HepG2 (cell line): ENCODE measurements around the gene PLPPR2.

Experiments used
- MAX ChIP-seq: IDR thresholded peaks from 2 replicates; pipeline ENCODE4 v1.6.1; 2012; ENCODE audit warnings: inconsistent platforms
- MYC ChIP-seq: sonication (generic); formaldehyde crosslinking; IDR thresholded peaks from 2 replicates; pipeline ENCODE4 v1.9.0; 2021; ENCODE audit warnings: missing genetic modification reagents, borderline replicate concordance
- TCF7 ChIP-seq: sonication (generic); IDR thresholded peaks from 2 replicates; pipeline ENCODE4 v1.6.1; 2016; ENCODE audit warnings: antibody characterized with exemption, low read depth
- ZBTB7A ChIP-seq: sonication (generic); formaldehyde crosslinking; IDR thresholded peaks from 2 replicates; pipeline ENCODE4 v1.8.0; 2022; ENCODE audit warnings: mild to moderate bottlenecking, missing genetic modification reagents
- ZNF180 ChIP-seq: sonication (generic); formaldehyde crosslinking; IDR thresholded peaks from 2 replicates; pipeline ENCODE4 v1.4.0; 2020; ENCODE audit warnings: low read depth, missing genetic modification reagents, borderline replicate concordance
- ZNF460 ChIP-seq: sonication (generic); formaldehyde crosslinking; IDR thresholded peaks from 2 replicates; pipeline ENCODE4 v1.5.1; 2020; ENCODE audit warnings: missing genetic modification reagents, mild to moderate bottlenecking, borderline replicate concordance
- ZNF512 ChIP-seq: sonication (generic); formaldehyde crosslinking; IDR thresholded peaks from 2 replicates; pipeline ENCODE4 v1.4.0; 2020; ENCODE audit warnings: mild to moderate bottlenecking, missing genetic modification reagents
- ZNF687 ChIP-seq: sonication (generic); formaldehyde crosslinking; IDR thresholded peaks from 2 replicates; pipeline ENCODE4 v1.5.1; 2020; ENCODE audit warnings: mild to moderate bottlenecking, missing genetic modification reagents, moderate library complexity
- ZSCAN25 ChIP-seq: sonication (generic); formaldehyde crosslinking; IDR thresholded peaks from 2 replicates; pipeline ENCODE4 v1.8.0; 2022; ENCODE audit warnings: mild to moderate bottlenecking, missing genetic modification reagents
- TF ChIP-seq, protein P1 (sequence below): sonication (generic); formaldehyde crosslinking; IDR thresholded peaks from 2 replicates; pipeline ENCODE4 v1.5.0; 2020; ENCODE audit warnings: mild to moderate bottlenecking, missing genetic modification reagents, moderate library complexity

- TF ChIP-seq ZSCAN25 (CRISPR knock-in tag) (peak; percentile 72; the same call in 1 of the 2 replicates), TCF7 (no peak), ZNF687 (peak; percentile 90), MYC (peak; percentile 62; the same call in 1 of the 2 replicates), ZNF512 (CRISPR knock-in tag) (0 out of 2 replicates have a peak, but pooled peaks have one; percentile 69), MAX (peak; percentile 89), ZNF460 (CRISPR knock-in tag) (no peak), ZBTB7A (CRISPR knock-in tag) (peak; percentile 77; the same call in 1 of the 2 replicates), ZNF180 (CRISPR knock-in tag) (no peak)
- TF ChIP-seq, protein P1, sequence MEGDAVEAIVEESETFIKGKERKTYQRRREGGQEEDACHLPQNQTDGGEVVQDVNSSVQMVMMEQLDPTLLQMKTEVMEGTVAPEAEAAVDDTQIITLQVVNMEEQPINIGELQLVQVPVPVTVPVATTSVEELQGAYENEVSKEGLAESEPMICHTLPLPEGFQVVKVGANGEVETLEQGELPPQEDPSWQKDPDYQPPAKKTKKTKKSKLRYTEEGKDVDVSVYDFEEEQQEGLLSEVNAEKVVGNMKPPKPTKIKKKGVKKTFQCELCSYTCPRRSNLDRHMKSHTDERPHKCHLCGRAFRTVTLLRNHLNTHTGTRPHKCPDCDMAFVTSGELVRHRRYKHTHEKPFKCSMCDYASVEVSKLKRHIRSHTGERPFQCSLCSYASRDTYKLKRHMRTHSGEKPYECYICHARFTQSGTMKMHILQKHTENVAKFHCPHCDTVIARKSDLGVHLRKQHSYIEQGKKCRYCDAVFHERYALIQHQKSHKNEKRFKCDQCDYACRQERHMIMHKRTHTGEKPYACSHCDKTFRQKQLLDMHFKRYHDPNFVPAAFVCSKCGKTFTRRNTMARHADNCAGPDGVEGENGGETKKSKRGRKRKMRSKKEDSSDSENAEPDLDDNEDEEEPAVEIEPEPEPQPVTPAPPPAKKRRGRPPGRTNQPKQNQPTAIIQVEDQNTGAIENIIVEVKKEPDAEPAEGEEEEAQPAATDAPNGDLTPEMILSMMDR: peak; percentile 95
Measured at GRCh38 chr19:11380653-11381537, 25.7 kb downstream of the PLPPR2 start.
